C4-2B (cell line): ENCODE measurements around the gene ALG6.

Experiments
- H3K27ac ChIP-seq: fragments of 450-650 bp; 2 replicates; pipeline ENCODE4 v1.5.1; 2017
- CTCF ChIP-seq: fragments of 450-650 bp; conservative IDR thresholded peaks from 2 replicates; pipeline ENCODE4 v1.5.1; 2017; ENCODE audit warnings: mild to moderate bottlenecking
- ZFX ChIP-seq: fragments of 450-650 bp; IDR thresholded peaks from 2 replicates; pipeline ENCODE4 v1.6.1; 2017

The ALG6 gene

GRCh38 chr1:63448731-63449246 is 81.4 kb downstream of the ALG6 start:
- TF ChIP-seq ZFX (no peak), CTCF (no peak)
- H3K27ac ChIP-seq, result no peak overlapping the region

- TF ChIP-seq CTCF (no peak), ZFX (no peak)
- H3K27ac ChIP-seq, result no peak overlapping the region
Observed at GRCh38 chr1:63450416-63450815, 83.0 kb downstream of the ALG6 start.

- H3K27ac ChIP-seq, result no peak overlapping the region
- TF ChIP-seq ZFX (no peak), CTCF (no peak)
Observed at GRCh38 chr1:63453232-63453631, 85.8 kb downstream of the ALG6 start.

GRCh38 chr1:63454269-63454668 is 86.8 kb downstream of the ALG6 start:
- no peak overlapping the region for H3K27ac ChIP-seq
- TF ChIP-seq CTCF, result peak; percentile 46
- no peak for TF ChIP-seq ZFX

GRCh38 chr1:63458750-63459149 is 91.3 kb downstream of the ALG6 start:
- no peak overlapping the region for H3K27ac ChIP-seq

GRCh38 chr1:63461661-63462230 is 94.3 kb downstream of the ALG6 start:
- TF ChIP-seq CTCF (no peak), ZFX (no peak)
- H3K27ac ChIP-seq, result no peak overlapping the region

More at GRCh38 chr1:63458750-63459149, 91.3 kb downstream of the ALG6 start:
- TF ChIP-seq ZFX (no peak), CTCF (no peak)

- TF ChIP-seq CTCF, result no peak
- no peak for TF ChIP-seq ZFX
- no peak overlapping the region for H3K27ac ChIP-seq
Observed at GRCh38 chr1:63463248-63463647, 95.8 kb downstream of the ALG6 start.
